ENCODE results near the gene PPP1R10. TPM values are rescaled to one million over a fixed set of nuclear protein-coding genes. Genes with fewer than 3 reads are reported as not detected.
A peak's percentile ranks its signal among the peaks of the same experiment; 100 is the strongest.

The PPP1R10 gene
- total RNA-seq, 1 experiment from 2014 or later = 123 TPM

DNA sequence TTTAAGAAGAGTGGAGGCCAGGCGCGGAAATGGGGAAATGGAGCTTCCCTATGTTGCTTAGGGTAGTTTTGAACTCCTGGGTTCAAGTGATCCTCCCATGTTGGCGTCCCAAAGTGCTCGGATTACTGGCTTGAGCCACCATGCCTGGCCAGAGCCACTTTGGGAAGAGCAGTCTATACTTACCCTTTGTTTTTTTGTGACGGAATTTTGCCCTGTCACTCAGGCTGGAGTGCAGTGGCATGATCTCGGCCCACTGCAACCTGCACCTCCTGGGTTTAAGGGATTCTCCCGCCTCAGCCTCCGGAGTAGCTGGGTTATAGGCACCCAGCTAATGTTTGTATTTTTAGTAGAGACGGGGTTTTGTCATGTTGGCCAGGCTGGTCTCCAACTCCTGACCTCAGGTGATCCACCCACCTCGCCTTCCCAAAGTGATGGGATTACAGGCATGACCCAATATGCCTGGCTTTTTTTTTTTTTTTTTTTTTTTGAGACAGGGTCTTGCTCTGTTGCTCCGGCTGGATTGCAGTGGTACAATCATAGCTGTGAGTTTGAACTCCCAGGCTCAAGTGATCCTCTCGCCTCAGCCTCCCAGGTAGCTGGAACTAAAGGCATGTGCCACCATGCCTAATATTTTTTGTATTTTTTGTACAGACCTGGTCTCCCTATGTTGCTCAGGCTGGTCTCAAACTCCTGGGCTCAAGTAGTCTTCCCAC lies 18.0 kb downstream of the PPP1R10 start:
- Histone ChIP-seq H3K9ac (ENCODE audit: extremely low read depth, insufficient read length, low read length) (no peak overlapping the region), H3K23ac (ENCODE audit: insufficient read length, low read depth, low read length) (no peak overlapping the region), H3K27ac (ENCODE audit: insufficient read length, low read depth, low read length) (no peak overlapping the region), H3K4me2 (ENCODE audit: insufficient read depth, insufficient read length, low read length) (no peak overlapping the region), H2AK5ac (ENCODE audit: insufficient read length, low read length) (no peak overlapping the region), H4K20me1 (ENCODE audit: control insufficient read depth, insufficient read depth, insufficient read length) (peaks cover 3% of the 10 kb centered on the region), H3K18ac (ENCODE audit: insufficient read length, low read depth, low read length) (no peak overlapping the region), H2AFZ (ENCODE audit: low read length) (no peak overlapping the region), H3K23me2 (ENCODE audit: insufficient read length, low read depth, low read length, poor library complexity, severe bottlenecking) (no peaks in the 10 kb centered on the region), H4K8ac (replicated peaks; ENCODE audit: insufficient read length, low read depth, low read length) (no peak overlapping the region), H3K27me3 (ENCODE audit: insufficient read depth, low read length) (no peaks in the 10 kb centered on the region), H3K9me3 (ENCODE audit: control insufficient read depth, low read depth, low read length) (no peaks in the 10 kb centered on the region), H3K79me1 (ENCODE audit: insufficient read depth, low read depth, low read length, poor library complexity, severe bottlenecking) (no peaks in the 10 kb centered on the region), H2BK120ac (ENCODE audit: low read depth, low read length, poor library complexity, severe bottlenecking) (no peak overlapping the region), H3K4me1 (ENCODE audit: insufficient read depth, low read length) (no peaks in the 10 kb centered on the region), H2BK12ac (ENCODE audit: insufficient read length, low read depth, low read length) (no peak overlapping the region), H2BK15ac (ENCODE audit: low read depth, low read length) (no peak overlapping the region), H3K4ac (ENCODE audit: low read depth, low read length) (no peak overlapping the region), H3K56ac (ENCODE audit: insufficient read length, low read depth, low read length) (no peak overlapping the region), H3T11ph (ENCODE audit: low read length) (no peak overlapping the region), H4K5ac (ENCODE audit: insufficient read length, low read depth, low read length) (no peak overlapping the region), H3K79me2 (ENCODE audit: insufficient read depth, low read length) (no peaks in the 10 kb centered on the region), H2BK5ac (ENCODE audit: insufficient read length, low read length) (no peak overlapping the region), H4K91ac (ENCODE audit: insufficient read length, low read depth, low read length) (no peak overlapping the region), H2BK20ac (ENCODE audit: low read depth, low read length, poor library complexity, severe bottlenecking) (no peak overlapping the region), H3K14ac (ENCODE audit: insufficient read depth, low read length) (no peak overlapping the region)
- Mint-ChIP-seq H3K9me3 (no peaks in the 10 kb centered on the region), H3K4me1 (peaks cover 0 to 2% of the 10 kb centered on the region in 2 experiments; a peak in 1 of 4 replicates), H3K4me3 (no peak overlapping the region), H3K27ac (peak overlapping the region in 1 of 3 experiments; percentile 87; a peak in 3 of 7 replicates), H3K36me3 (ENCODE audit: insufficient read depth in 1 of 3, low read depth in 3 of 3) (peaks cover 36 to 67% (median 57%) of the 10 kb centered on the region in 3 experiments), H3K27me3 (ENCODE audit: low read depth) (no peaks in the 10 kb centered on the region; the same call in none of the 2 replicates)
- no CpG with 5 or more reads among the region's 12 CpGs for WGBS (ENCODE audit: extremely low coverage, insufficient read length, low lambda C conversion rate)
- TF ChIP-seq CTCF (conservative IDR thresholded peaks at IDR 0.05) = no peak
- DNase-seq = no peak

All from H9 (cell line).